Fibroblast of skin of right quadriceps (primary cell): ENCODE measurements around the gene IZUMO1.
"Not testable (repeated sequence)": the region's sequence is repeated elsewhere in the genome, so short reads cannot be mapped to it uniquely, and the experiment has no call there.

Source experiments
- DNase-seq: peaks from one replicate; pipeline ENCODE4 v3.0.0-alpha.2; 2013

IZUMO1 gene

DNA sequence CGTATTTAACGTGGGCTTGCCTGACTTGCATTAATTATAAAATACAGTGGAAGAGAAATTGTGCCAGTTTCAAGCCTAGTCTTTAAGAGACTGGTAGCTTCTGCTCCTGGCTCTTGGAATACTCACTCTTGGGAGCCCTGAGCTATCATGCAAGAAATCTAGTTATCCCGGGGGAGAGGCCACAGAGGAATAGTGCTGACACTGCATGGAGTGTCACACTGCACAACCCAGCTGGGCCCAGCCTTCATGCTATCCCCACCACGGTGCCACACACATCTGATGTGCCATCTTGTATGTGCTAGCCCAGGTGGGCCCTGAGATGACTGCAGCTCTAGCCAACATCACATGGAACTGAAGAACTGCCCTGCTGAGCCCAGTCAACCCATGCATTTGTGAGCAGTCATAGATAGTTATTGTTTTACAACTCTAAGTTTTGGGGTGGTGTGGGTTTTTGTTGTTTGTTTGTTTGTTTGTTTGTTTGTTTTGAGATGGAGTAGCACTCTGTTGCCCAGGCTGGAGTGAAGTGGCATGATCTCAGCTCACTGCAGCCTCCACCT lies 35.5 kb downstream of the IZUMO1 start:
- no peak for DNase-seq

GRCh38 chr19:48708471-48708870 lies 38.2 kb downstream of the IZUMO1 start:
- no peak for DNase-seq

DNA sequence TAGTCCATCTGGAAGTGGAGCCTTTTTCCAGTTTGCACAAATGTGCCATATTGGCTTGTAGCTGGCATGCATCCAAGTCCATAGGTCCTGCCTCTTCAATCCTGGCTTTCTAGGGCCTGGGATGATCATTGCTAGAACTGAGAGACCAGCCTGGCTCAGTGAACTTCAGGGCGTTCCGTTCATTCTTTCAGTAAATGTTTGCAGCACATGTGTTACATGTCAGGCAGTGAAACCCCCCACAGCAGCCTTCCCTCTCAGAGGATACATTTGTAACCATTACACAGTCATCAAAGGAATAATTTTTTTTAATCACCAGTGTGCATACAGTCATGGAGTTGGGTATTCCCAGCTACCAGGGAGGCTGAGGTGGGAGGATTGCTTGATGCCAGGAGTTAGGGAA lies 41.3 kb downstream of the IZUMO1 start:
- DNase-seq, result peak; percentile 41

DNA sequence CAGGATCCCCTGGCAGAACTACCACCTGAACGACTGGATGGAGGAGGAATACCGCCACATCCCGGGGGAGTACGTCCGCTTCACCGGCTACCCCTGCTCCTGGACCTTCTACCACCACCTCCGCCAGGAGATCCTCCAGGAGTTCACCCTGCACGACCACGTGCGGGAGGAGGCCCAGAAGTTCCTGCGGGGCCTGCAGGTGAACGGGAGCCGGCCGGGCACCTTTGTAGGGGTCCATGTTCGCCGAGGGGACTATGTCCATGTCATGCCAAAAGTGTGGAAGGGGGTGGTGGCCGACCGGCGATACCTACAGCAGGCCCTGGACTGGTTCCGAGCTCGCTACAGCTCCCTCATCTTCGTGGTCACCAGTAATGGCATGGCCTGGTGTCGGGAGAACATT lies 43.4 kb downstream of the IZUMO1 start:
- no peak for DNase-seq

DNA sequence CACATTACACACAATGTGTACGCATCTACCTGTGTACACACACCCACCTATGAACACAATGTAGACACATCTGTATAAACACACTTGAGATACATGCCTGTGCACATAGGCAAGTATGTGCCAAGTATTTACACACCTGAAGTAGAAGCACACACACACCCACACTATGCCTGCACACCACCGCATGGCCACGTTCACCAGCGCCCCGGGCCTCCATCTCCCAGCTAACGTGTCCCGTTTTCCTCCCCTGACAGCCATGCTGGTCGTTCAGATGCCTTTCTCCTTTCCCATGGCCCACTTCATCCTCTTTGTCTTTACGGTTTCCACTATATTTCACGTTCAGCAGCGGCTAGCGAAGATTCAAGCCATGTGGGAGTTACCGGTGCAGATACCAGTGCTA lies 44.0 kb downstream of the IZUMO1 start:
- no peak for DNase-seq

GRCh38 chr19:48698046-48698445 lies 48.7 kb downstream of the IZUMO1 start:
- DNase-seq, result peak; percentile 76

GRCh38 chr19:48696353-48697010 lies 50.2 kb downstream of the IZUMO1 start:
- no peak for DNase-seq

DNA sequence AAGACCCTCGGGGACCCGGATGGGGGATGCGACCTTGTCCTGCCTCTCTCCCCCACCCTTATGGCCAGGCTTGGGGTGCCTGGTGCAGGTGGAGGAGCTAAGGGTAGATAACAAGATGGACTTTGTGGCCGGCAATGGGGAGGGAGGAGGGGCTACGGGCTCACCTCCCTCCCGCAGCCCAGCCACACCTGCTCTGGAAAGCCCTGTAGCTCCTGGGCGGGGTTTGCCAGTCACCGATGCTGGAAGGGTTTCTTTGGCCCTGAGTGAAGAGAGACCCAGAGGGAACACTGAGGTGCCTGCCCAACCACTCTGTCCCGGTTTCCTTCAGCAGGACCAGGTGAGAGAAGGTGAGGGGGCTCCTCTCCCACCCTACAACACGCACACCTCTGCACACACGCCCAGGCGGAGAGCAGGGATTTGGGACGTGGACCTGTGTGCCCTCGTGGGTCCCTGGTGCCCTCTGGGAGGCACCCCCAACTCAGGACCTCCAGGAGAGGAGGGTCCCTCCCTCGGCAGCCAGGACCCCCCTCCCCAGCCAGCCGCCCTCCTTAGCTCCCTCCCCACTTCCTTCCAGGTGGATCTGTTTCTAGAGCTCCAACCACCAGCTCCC lies 50.9 kb downstream of the IZUMO1 start, which contains the start of gene FUT2:
FUT2 (plus strand) TSS at position 229 of the 610 bp plus-strand sequence. CDS start 6,986 bp downstream, outside the sequence.
- no peak for DNase-seq

DNA sequence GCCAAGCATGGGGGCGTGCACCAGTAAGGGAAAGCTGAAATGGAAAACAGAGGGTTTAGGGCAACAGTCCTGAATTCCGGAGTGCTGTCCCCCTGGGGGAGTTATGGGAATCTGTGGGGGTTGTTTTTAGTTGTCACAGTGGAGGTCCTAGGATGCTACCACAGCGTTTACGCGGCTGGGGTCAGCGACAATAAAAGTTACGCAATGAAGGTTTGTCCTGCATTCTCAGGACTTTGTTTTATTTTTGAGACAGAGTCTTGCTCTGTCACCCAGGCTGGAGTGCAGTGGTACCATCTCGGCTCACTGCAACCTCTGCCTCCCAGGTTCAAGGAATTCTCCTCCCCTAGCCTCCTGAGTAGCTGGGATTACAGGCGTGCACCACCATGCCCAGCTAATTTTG lies 53.1 kb downstream of the IZUMO1 start:
- not testable (repeated sequence) for DNase-seq
